ENCODE data around the gene PTPN2.

DNA sequence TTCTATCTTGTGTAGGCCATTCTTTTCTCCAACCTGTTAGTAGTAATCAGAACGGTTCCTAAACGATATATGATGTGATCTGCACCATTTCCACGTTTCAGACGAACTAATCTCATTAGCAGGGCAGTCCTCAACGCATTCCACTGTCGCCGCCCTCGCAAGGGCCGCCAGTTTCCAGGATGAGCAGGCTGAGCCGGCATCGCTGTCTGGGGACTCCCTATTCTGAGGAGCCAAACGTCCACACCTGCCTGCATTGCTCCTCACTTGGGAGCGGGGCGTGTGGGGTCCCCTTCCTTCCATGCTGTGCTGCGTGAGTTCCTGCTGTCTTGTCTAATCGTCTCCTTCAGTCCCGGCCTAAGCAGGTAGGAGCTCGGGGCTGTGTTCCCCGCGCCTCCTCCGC is 104.6 kb downstream of the PTPN2 start:
- TF ChIP-seq, protein P1, sequence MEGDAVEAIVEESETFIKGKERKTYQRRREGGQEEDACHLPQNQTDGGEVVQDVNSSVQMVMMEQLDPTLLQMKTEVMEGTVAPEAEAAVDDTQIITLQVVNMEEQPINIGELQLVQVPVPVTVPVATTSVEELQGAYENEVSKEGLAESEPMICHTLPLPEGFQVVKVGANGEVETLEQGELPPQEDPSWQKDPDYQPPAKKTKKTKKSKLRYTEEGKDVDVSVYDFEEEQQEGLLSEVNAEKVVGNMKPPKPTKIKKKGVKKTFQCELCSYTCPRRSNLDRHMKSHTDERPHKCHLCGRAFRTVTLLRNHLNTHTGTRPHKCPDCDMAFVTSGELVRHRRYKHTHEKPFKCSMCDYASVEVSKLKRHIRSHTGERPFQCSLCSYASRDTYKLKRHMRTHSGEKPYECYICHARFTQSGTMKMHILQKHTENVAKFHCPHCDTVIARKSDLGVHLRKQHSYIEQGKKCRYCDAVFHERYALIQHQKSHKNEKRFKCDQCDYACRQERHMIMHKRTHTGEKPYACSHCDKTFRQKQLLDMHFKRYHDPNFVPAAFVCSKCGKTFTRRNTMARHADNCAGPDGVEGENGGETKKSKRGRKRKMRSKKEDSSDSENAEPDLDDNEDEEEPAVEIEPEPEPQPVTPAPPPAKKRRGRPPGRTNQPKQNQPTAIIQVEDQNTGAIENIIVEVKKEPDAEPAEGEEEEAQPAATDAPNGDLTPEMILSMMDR (IDR thresholded peaks at IDR 0.05; ENCODE audit: poor library complexity, severe bottlenecking) = no peak
- TF ChIP-seq TAF1 (IDR thresholded peaks at IDR 0.05; ENCODE audit: low read depth) (no peak), POLR2AphosphoS5 (IDR thresholded peaks at IDR 0.05) (no peak), EZH2 (IDR thresholded peaks at IDR 0.05; ENCODE audit: borderline replicate concordance, insufficient read depth, low read length, poor library complexity, severe bottlenecking) (no peak), EP300 (conservative IDR thresholded peaks at IDR 0.05; ENCODE audit: poor library complexity, severe bottlenecking) (no peak), SMC3 (conservative IDR thresholded peaks at IDR 0.05; ENCODE audit: poor library complexity) (no peak)
- TF ChIP-seq, protein P2, sequence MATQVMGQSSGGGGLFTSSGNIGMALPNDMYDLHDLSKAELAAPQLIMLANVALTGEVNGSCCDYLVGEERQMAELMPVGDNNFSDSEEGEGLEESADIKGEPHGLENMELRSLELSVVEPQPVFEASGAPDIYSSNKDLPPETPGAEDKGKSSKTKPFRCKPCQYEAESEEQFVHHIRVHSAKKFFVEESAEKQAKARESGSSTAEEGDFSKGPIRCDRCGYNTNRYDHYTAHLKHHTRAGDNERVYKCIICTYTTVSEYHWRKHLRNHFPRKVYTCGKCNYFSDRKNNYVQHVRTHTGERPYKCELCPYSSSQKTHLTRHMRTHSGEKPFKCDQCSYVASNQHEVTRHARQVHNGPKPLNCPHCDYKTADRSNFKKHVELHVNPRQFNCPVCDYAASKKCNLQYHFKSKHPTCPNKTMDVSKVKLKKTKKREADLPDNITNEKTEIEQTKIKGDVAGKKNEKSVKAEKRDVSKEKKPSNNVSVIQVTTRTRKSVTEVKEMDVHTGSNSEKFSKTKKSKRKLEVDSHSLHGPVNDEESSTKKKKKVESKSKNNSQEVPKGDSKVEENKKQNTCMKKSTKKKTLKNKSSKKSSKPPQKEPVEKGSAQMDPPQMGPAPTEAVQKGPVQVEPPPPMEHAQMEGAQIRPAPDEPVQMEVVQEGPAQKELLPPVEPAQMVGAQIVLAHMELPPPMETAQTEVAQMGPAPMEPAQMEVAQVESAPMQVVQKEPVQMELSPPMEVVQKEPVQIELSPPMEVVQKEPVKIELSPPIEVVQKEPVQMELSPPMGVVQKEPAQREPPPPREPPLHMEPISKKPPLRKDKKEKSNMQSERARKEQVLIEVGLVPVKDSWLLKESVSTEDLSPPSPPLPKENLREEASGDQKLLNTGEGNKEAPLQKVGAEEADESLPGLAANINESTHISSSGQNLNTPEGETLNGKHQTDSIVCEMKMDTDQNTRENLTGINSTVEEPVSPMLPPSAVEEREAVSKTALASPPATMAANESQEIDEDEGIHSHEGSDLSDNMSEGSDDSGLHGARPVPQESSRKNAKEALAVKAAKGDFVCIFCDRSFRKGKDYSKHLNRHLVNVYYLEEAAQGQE (IDR thresholded peaks at IDR 0.05; ENCODE audit: borderline replicate concordance) = no peak

All from neural cell (in vitro differentiated cells).